LNCaP clone FGC (cell line): ENCODE results near the gene PPP1CA.

Experiments
- DNase-seq: peaks from one replicate; pipeline ENCODE4 v3.0.0-alpha.2; 2011; ENCODE audit warnings: low read depth
- H3K4me3 ChIP-seq: 2 replicates; pipeline ENCODE4 v1.5.1; 2011; ENCODE audit warnings: mild to moderate bottlenecking, low read depth, low read length, control low read depth
- TF ChIP-seq, protein P1 (sequence below): IDR thresholded peaks from 2 replicates; pipeline ENCODE4 v1.5.1; 2012; ENCODE audit warnings: mild to moderate bottlenecking; ENCODE audit not compliant: control insufficient read depth, insufficient read depth; ENCODE audit errors: extremely low read depth

The PPP1CA gene

GRCh38 chr11:67371911-67372320, 29.7 kb downstream of the PPP1CA start:
- TF ChIP-seq, protein P1, sequence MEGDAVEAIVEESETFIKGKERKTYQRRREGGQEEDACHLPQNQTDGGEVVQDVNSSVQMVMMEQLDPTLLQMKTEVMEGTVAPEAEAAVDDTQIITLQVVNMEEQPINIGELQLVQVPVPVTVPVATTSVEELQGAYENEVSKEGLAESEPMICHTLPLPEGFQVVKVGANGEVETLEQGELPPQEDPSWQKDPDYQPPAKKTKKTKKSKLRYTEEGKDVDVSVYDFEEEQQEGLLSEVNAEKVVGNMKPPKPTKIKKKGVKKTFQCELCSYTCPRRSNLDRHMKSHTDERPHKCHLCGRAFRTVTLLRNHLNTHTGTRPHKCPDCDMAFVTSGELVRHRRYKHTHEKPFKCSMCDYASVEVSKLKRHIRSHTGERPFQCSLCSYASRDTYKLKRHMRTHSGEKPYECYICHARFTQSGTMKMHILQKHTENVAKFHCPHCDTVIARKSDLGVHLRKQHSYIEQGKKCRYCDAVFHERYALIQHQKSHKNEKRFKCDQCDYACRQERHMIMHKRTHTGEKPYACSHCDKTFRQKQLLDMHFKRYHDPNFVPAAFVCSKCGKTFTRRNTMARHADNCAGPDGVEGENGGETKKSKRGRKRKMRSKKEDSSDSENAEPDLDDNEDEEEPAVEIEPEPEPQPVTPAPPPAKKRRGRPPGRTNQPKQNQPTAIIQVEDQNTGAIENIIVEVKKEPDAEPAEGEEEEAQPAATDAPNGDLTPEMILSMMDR, result no peak
- no peak overlapping the region; the same call in 1 of the 2 replicates for H3K4me3 ChIP-seq
- DNase-seq, result no peak

DNA sequence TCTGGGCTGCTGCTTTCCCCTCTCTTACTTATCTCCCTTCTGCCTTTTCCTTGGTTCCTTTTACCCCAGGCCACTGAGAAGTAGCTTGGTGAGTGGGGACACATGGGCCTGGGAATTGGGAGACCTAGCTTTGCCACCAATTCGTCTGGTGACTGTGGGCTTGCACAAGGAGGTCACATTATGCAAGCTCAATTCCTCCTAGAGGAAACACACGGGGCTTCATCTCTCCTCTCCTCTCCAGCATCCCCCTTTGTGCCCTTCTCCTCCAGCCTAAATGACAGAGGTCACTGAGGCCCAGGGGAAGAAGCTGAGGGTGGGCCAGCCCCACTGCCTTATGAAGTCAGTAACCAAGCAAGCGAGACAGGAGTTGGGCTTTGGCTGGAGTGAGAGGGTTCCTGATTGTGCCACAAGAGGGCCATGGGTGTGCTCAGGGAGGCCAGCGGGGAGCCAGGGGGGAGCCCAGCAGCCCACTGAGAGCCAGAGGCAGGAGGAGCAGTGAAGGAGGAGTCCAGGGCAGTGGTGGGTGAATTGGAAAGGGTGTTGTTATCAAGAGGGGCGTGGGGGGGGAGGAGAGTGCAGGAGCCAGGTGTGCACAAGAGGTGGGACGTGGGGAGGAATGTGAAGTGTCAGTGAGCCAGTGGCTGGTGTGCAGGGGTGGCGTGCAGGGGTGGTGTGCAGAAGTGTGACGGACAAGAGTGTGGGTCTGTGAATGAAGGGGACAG, 30.3 kb downstream of the PPP1CA start:
- TF ChIP-seq, protein P1, result no peak
- no peak for DNase-seq
- H3K4me3 ChIP-seq, result no peak overlapping the region

DNA sequence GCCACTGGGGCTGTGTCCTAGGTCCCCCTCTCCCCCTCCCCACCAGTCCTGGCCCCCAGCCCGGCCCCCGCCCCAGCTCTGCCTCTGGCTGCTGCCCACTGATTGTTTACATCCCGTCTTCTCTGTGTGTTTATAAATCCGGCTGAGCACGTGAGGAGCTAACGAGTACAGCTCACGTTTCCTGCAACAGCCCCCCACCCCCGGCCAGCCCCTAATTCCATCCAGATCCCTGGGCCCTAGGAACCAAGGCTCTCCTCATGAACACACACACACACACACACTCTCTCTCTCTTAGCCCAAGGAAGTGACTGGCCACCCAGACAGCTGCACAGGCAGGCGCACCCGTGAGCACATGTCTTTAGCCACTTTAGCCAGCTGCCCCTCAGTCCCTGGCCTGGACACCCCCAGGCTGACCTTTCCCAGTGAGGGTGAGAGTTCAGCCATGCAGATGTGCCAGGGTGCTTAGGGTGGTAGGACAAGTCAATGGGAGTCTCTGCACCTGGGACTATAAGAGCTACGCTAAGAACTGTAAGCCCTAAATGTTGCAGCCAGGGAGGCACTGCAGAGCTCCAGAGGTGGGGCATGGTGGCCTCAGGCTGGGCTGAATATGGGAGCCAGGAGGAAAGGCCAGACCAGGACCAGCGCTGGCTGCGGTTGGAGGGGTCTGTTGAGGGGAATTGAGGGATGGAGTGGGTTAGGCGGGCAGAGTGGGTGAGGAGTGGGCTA, 31.1 kb downstream of the PPP1CA start:
- TF ChIP-seq, protein P1, result no peak
- no peak overlapping the region for H3K4me3 ChIP-seq
- DNase-seq, result no peak

DNA sequence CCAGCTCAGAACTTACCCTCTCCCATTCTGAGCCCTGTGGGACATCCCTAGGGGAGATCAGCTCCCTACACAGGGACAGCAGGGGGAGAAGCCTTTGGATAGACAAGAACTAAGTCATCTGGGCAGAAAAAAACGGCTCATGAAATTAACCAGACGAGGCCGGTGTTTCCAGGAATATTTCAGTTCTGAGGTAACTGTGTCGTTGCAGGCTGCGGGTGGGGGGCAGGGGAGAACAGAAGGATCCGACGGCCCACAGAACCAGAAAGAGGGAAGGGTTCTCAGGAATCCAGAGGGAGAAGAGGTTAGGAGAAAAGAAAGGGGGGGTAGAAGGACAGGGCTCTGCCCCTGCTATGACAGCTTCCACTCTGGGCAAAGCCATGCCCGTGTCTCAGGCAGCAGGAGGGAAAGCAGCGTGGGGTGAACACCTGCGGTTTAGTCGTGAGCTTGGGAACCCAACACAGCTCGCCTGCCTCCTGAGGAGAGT, 31.8 kb downstream of the PPP1CA start:
- DNase-seq, result no peak
- TF ChIP-seq, protein P1, result no peak
- H3K4me3 ChIP-seq, result no peak overlapping the region

DNA sequence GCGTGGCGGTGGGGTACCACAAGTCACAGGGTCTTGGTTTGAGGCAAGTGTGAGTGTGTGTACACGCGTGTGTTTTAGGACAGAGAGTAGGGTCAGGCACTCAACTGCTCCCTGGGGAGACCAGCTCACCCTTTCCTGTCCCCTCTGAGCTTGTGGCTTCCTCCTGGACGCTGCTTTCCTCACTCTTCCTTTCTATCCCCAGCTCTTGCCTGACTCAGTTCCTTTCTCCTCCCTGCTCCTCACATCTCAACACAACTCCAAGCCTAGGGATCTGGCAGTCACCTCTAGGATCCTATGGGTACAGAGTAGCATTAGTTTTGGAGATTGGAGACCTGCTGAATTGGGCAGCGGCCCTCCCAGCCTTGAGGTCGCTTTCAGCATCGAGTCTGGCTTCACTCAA, 32.4 kb downstream of the PPP1CA start:
- TF ChIP-seq, protein P1, result no peak
- no peak for DNase-seq
- no peak overlapping the region for H3K4me3 ChIP-seq

DNA sequence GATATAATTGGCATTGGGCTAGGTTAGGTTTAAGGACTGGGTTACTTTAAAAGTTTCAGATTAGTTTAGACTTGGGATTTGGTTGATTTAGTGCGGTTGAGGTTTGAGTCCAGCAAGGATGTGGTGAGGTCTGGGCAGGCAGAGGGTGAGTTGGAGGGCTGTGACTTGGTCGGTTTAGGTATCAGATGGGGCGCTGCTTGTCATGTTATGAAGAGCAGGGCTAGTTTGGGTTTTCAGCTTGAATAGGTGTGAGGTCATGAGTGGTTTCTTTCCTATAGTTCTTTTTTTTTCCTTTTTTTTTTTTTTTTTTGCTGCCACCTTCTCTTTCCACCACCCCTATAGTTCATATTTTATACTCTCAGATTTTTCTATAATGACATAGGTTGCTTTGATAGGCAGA, 33.0 kb downstream of the PPP1CA start:
- DNase-seq, result no peak
- H3K4me3 ChIP-seq, result no peak overlapping the region
- TF ChIP-seq, protein P1, result no peak
